Measurements from ENCODE around the gene CPNE1.

CPNE1 gene

DNA sequence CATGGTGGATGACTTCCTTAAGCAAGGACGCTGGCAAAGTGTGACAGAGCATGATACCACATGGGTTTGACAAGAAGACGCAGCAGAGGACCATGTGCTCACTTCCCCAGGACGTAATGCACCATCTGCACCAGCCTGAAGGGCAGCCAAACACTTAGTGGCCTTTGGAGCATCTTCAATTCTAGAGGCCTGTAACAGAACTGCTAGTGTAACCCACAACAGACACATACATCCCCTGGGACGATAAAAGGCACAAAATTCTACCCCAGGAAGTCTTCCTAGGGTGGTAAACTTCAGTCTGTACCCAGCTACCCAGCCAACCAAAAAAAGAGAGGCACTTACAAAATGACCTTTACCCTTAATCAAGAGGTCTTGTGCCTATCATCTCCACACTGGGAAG lies 9.2 kb upstream of the CPNE1 start:
- Histone ChIP-seq H3K9me2 (replicated peaks; ENCODE audit: low read depth, low read length) (no peaks in the 10 kb centered on the region), H3K27me3 (ENCODE audit: insufficient read depth, low read length, poor library complexity, severe bottlenecking) (no peaks in the 10 kb centered on the region), H3K4me3 (ENCODE audit: low read length, poor library complexity, severe bottlenecking) (no peak overlapping the region), H3K9ac (ENCODE audit: low read depth, low read length, poor library complexity, severe bottlenecking) (no peak overlapping the region), H3F3A (ENCODE audit: low read depth) (no peaks in the 10 kb centered on the region), H3K4me1 (ENCODE audit: insufficient read depth, low read length, poor library complexity, severe bottlenecking) (no peaks in the 10 kb centered on the region), H3K36me3 (ENCODE audit: insufficient read depth, low read length) (peaks cover 4% of the 10 kb centered on the region; the same call in 1 of the 2 replicates), H3K79me2 (ENCODE audit: insufficient read depth, low read length) (no peaks in the 10 kb centered on the region), H3K9me3 (ENCODE audit: insufficient read depth, low read depth, low read length) (no peaks in the 10 kb centered on the region), H2AFZ (ENCODE audit: low read length) (no peak overlapping the region), H3K4me2 (ENCODE audit: low read depth, low read length, poor library complexity, severe bottlenecking) (no peak overlapping the region), H4K20me1 (ENCODE audit: insufficient read depth, low read length, poor library complexity, severe bottlenecking) (no peaks in the 10 kb centered on the region)
- no peak for TF ChIP-seq EZH2phosphoT487 (IDR thresholded peaks at IDR 0.05; ENCODE audit: borderline replicate concordance)
- TF ChIP-seq, protein P1, sequence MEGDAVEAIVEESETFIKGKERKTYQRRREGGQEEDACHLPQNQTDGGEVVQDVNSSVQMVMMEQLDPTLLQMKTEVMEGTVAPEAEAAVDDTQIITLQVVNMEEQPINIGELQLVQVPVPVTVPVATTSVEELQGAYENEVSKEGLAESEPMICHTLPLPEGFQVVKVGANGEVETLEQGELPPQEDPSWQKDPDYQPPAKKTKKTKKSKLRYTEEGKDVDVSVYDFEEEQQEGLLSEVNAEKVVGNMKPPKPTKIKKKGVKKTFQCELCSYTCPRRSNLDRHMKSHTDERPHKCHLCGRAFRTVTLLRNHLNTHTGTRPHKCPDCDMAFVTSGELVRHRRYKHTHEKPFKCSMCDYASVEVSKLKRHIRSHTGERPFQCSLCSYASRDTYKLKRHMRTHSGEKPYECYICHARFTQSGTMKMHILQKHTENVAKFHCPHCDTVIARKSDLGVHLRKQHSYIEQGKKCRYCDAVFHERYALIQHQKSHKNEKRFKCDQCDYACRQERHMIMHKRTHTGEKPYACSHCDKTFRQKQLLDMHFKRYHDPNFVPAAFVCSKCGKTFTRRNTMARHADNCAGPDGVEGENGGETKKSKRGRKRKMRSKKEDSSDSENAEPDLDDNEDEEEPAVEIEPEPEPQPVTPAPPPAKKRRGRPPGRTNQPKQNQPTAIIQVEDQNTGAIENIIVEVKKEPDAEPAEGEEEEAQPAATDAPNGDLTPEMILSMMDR (conservative IDR thresholded peaks at IDR 0.05; ENCODE audit: low read length) = no peak

DNA sequence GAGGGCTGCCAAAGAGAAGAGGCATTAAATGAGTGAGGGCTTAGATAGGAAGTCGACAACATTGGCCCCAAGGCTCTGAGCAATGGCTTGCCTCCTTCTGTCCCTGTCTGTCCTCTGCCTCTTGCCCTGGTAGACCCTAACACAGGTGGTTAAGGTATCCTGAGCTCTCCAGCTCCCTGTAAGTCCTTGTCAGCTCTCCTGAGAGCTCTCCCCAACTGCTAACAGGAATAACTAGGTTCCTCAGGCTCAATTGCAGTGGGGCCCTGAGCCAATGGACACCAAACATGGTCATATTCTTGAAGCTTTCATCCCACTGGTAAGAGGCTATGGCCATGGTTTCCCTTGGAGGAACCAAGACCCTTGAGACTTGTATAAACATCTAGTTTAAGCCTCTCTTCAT lies 5.0 kb upstream of the CPNE1 start:
- peaks cover 4% of the 10 kb centered on the region; the same call in 1 of the 2 replicates for H3K36me3 ChIP-seq (ENCODE audit: insufficient read depth, low read length)
- H3K9me2 ChIP-seq (replicated peaks; ENCODE audit: low read depth, low read length) = no peaks in the 10 kb centered on the region
- H3F3A ChIP-seq (ENCODE audit: low read depth) = no peaks in the 10 kb centered on the region
- H3K27me3 ChIP-seq (ENCODE audit: insufficient read depth, low read length, poor library complexity, severe bottlenecking) = no peaks in the 10 kb centered on the region
- no peaks in the 10 kb centered on the region for H3K9me3 ChIP-seq (ENCODE audit: insufficient read depth, low read depth, low read length)
- peaks cover 2% of the 10 kb centered on the region for H3K79me2 ChIP-seq (ENCODE audit: insufficient read depth, low read length)
- no peak overlapping the region for H3K4me3 ChIP-seq (ENCODE audit: low read length, poor library complexity, severe bottlenecking)
- no peak overlapping the region for H2AFZ ChIP-seq (ENCODE audit: low read length)
- no peak for TF ChIP-seq EZH2phosphoT487 (IDR thresholded peaks at IDR 0.05; ENCODE audit: borderline replicate concordance)
- TF ChIP-seq, protein P1 (conservative IDR thresholded peaks at IDR 0.05; ENCODE audit: low read length) = no peak
- H3K4me1 ChIP-seq (ENCODE audit: insufficient read depth, low read length, poor library complexity, severe bottlenecking) = no peaks in the 10 kb centered on the region
- H3K4me2 ChIP-seq (ENCODE audit: low read depth, low read length, poor library complexity, severe bottlenecking) = no peak overlapping the region
- no peak overlapping the region for H3K9ac ChIP-seq (ENCODE audit: low read depth, low read length, poor library complexity, severe bottlenecking)
- H4K20me1 ChIP-seq (ENCODE audit: insufficient read depth, low read length, poor library complexity, severe bottlenecking) = no peaks in the 10 kb centered on the region

DNA sequence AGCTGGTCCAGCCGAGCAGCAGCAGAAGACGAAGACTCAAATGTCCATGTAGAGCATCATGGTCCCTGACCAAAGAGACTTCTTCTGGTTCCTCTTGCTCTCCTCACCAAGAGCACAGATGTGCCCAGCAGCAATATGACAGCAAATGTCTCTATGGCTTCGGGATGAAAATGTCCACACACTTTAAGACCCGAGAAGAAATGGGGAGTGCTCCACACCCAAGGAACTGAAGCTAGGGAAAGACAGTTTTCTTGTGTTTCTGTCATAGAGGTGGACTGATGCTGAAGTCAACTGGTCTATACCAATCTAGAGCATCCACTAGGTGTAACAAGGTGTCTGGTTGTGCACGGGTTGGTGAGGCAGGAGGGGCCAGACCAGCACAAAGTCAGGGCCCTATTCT lies 4.5 kb upstream of the CPNE1 start:
- H4K20me1 ChIP-seq (ENCODE audit: insufficient read depth, low read length, poor library complexity, severe bottlenecking) = peaks cover 3% of the 10 kb centered on the region
- H3K79me2 ChIP-seq (ENCODE audit: insufficient read depth, low read length) = peaks cover 7% of the 10 kb centered on the region
- H3K4me2 ChIP-seq (ENCODE audit: low read depth, low read length, poor library complexity, severe bottlenecking) = no peak overlapping the region
- TF ChIP-seq, protein P1 (conservative IDR thresholded peaks at IDR 0.05; ENCODE audit: low read length) = no peak
- TF ChIP-seq EZH2phosphoT487 (IDR thresholded peaks at IDR 0.05; ENCODE audit: borderline replicate concordance) = no peak
- no peaks in the 10 kb centered on the region for H3K9me3 ChIP-seq (ENCODE audit: insufficient read depth, low read depth, low read length)
- H3K27me3 ChIP-seq (ENCODE audit: insufficient read depth, low read length, poor library complexity, severe bottlenecking) = no peaks in the 10 kb centered on the region
- H3F3A ChIP-seq (ENCODE audit: low read depth) = no peaks in the 10 kb centered on the region
- H3K4me3 ChIP-seq (ENCODE audit: low read length, poor library complexity, severe bottlenecking) = no peak overlapping the region
- no peak overlapping the region for H2AFZ ChIP-seq (ENCODE audit: low read length)
- H3K9ac ChIP-seq (ENCODE audit: low read depth, low read length, poor library complexity, severe bottlenecking) = no peak overlapping the region
- peaks cover 3% of the 10 kb centered on the region; the same call in 1 of the 2 replicates for H3K36me3 ChIP-seq (ENCODE audit: insufficient read depth, low read length)
- no peaks in the 10 kb centered on the region for H3K4me1 ChIP-seq (ENCODE audit: insufficient read depth, low read length, poor library complexity, severe bottlenecking)
- no peaks in the 10 kb centered on the region for H3K9me2 ChIP-seq (replicated peaks; ENCODE audit: low read depth, low read length)
